ENCODE measurements around the gene SAPCD2. TPM values are rescaled to one million over a fixed set of nuclear protein-coding genes. Genes with fewer than 3 reads are reported as not detected.

The SAPCD2 gene
- total and polyA plus RNA-seq, 2 of the 8 experiments (the other 6 are each of a cell fraction or from before 2014, with no cell fraction given), result 12.7 to 32.1 TPM

GRCh38 chr9:137048655-137049543, 21.5 kb downstream of the SAPCD2 start:
- H2BK120ac ChIP-seq (replicated peaks; ENCODE audit: low read depth, low read length), result no peak overlapping the region
- no peak overlapping the region for H3K23ac ChIP-seq (ENCODE audit: insufficient read length)
- H2BK15ac ChIP-seq (ENCODE audit: low read length), result peak overlapping the region; percentile 81; the same call in 1 of the 2 replicates
- H3K4ac ChIP-seq (replicated peaks; ENCODE audit: insufficient read length, low read depth, low read length), result no peak overlapping the region
- H3K56ac ChIP-seq (replicated peaks; ENCODE audit: insufficient read length, low read depth, low read length), result no peak overlapping the region
- peaks cover 25 to 74% (median 59%) of the 10 kb centered on the region in 4 experiments for H3K27me3 ChIP-seq (replicated peaks in 1 of 4; ENCODE audit: control insufficient read depth in 3 of 4, extremely low read depth in 1 of 4, insufficient read depth in 3 of 4, low read length in 3 of 4)
- CTCF ChIA-PET (ENCODE audit: partially characterized antibody), result interaction anchor here (0.6 to 7.6 kb wide), 20 partner anchors 10 to 854 kb away, joined by 3 to 291 read pairs (median 4); partner anchors contain the start of genes ABCA2, CLIC3, FUT7 and SAPCD2
- peaks cover 16% of the 10 kb centered on the region; the same call in 1 of the 2 replicates for H3K23me2 ChIP-seq (ENCODE audit: low read depth, low read length)
- no peak overlapping the region for H2BK5ac ChIP-seq (ENCODE audit: low read depth, low read length)
- H3K4me1 ChIP-seq (replicated peaks in 1 of 4; ENCODE audit: control insufficient read depth in 3 of 4, insufficient read depth in 4 of 4, low read length in 3 of 4), result peaks cover 3 to 18% (median 10%) of the 10 kb centered on the region in 4 experiments; a peak in 6 of 7 replicates
- no peak overlapping the region for H2BK20ac ChIP-seq (ENCODE audit: low read length)
- H3K79me1 ChIP-seq (ENCODE audit: low read depth, low read length), result peaks cover 8% of the 10 kb centered on the region
- FAIRE-seq (no peak), DNase-seq (ENCODE audit: low read depth in 1 of 2, low spot score in 2 of 2) (no peak)
- POLR2A ChIA-PET (ENCODE audit: partially characterized antibody), result interaction anchor here (0.8 to 1.8 kb wide), 4 partner anchors 17 to 192 kb away, joined by 3 to 4 read pairs (median 4); partner anchors contain the start of genes SAPCD2 and TUBB4B
- no peak overlapping the region for H2AFZ ChIP-seq (ENCODE audit: low read length)
- no peak overlapping the region for H3K27ac ChIP-seq (ENCODE audit: low read depth, low read length)
- H3K79me2 ChIP-seq (ENCODE audit: control insufficient read depth in 1 of 2, insufficient read depth in 2 of 2, low read length in 2 of 2), result peaks cover 0 to 2% of the 10 kb centered on the region in 2 experiments; a peak in 1 of 4 replicates
- WGBS, 2 experiments (ENCODE audit: extremely low coverage in 1 of 2, insufficient coverage in 1 of 2, insufficient read length in 1 of 2, insufficient replicate concordance in 2 of 2, low coverage in 1 of 2, low lambda C conversion rate in 2 of 2, missing lambda C conversion rate in 1 of 2), result 53% methylated on average over 41 of the region's 72 CpGs; no CpG with 5 or more reads in 1 of the 2 experiments
- no peak overlapping the region for H4K5ac ChIP-seq (ENCODE audit: insufficient read length, low read depth, low read length)
- H2BK12ac ChIP-seq (ENCODE audit: low read depth, low read length), result no peak overlapping the region
- H3K36me3 ChIP-seq (ENCODE audit: control insufficient read depth in 2 of 4, insufficient read depth in 4 of 4, low read length in 3 of 4), result no peaks in the 10 kb centered on the region
- H3K9ac ChIP-seq (replicated peaks in 1 of 4; ENCODE audit: extremely low read depth in 1 of 4, low read depth in 3 of 4, low read length in 3 of 4), result no peak overlapping the region
- H3K14ac ChIP-seq (ENCODE audit: insufficient read length), result no peak overlapping the region
- peaks cover 8 to 24% of the 10 kb centered on the region in 2 experiments for H4K20me1 ChIP-seq (replicated peaks in 1 of 2; ENCODE audit: control insufficient read depth in 1 of 2, insufficient read depth in 2 of 2, low read length in 2 of 2)
- H4K91ac ChIP-seq (replicated peaks; ENCODE audit: insufficient read length, low read length), result no peak overlapping the region
- no peaks in the 10 kb centered on the region for H3K9me3 ChIP-seq (ENCODE audit: insufficient read depth in 2 of 2, low read depth in 1 of 2, low read length in 1 of 2)
- H2AK5ac ChIP-seq (ENCODE audit: low read depth, low read length), result no peak overlapping the region
- H4K8ac ChIP-seq (ENCODE audit: extremely low read depth, insufficient read depth, low read length), result no peak overlapping the region; the same call in 1 of the 2 replicates
- H3K18ac ChIP-seq (ENCODE audit: extremely low read depth, low read length), result no peak overlapping the region
- no peak overlapping the region; a peak in 1 of 8 replicates for H3K4me3 ChIP-seq (ENCODE audit: extremely low read depth in 1 of 4, insufficient read depth in 2 of 4, low read depth in 3 of 4, low read length in 4 of 4)
- H3K4me2 ChIP-seq (ENCODE audit: insufficient read depth in 1 of 2, low read depth in 2 of 2, low read length in 2 of 2), result peak overlapping the region; percentile 32 to 54; a peak in 3 of 4 replicates
- TF ChIP-seq RNF2 (IDR thresholded peaks at IDR 0.05; ENCODE audit: borderline replicate concordance, low read depth, low read length, missing control alignments, poor library complexity, severe bottlenecking), result no peak
- TF ChIP-seq ASH2L (IDR thresholded peaks at IDR 0.05; ENCODE audit: low read length), result no peak
- no peak for TF ChIP-seq YY1 (IDR thresholded peaks at IDR 0.05; ENCODE audit: low read depth, low read length)
- TF ChIP-seq MAX (IDR thresholded peaks at IDR 0.05), result peak; percentile 62
- peak; percentile 61; the same call in 1 of the 2 replicates for TF ChIP-seq GABPA (IDR thresholded peaks at IDR 0.05; ENCODE audit: borderline replicate concordance, insufficient read depth, low read length)
- TF ChIP-seq, protein P1, sequence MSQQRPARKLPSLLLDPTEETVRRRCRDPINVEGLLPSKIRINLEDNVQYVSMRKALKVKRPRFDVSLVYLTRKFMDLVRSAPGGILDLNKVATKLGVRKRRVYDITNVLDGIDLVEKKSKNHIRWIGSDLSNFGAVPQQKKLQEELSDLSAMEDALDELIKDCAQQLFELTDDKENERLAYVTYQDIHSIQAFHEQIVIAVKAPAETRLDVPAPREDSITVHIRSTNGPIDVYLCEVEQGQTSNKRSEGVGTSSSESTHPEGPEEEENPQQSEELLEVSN (IDR thresholded peaks at IDR 0.05), result peak; percentile 72
- TF ChIP-seq CREB1 (IDR thresholded peaks at IDR 0.05), result no peak
- no peak for TF ChIP-seq SP4 (IDR thresholded peaks at IDR 0.05; ENCODE audit: low read length)
- TF ChIP-seq SIN3A (conservative IDR thresholded peaks at IDR 0.05 in 1 of 2, IDR thresholded peaks at IDR 0.05 in 1 of 2; ENCODE audit: low read depth in 1 of 2, low read length in 2 of 2), result no peak
- no peak for TF ChIP-seq BCL11A (IDR thresholded peaks at IDR 0.05; ENCODE audit: low read depth in 2 of 2, low read length in 2 of 2)
